GM18909 (cell line): ENCODE measurements around the gene CDC42BPA.

Source experiments
- ATAC-seq: cut with Tn5 transposase; IDR thresholded peaks from one replicate; pipeline ENCODE4 v1.9.1; 2021; ENCODE audit warnings: mild to moderate bottlenecking; ENCODE audit not compliant: unreplicated experiment, poor library complexity

CDC42BPA gene

DNA sequence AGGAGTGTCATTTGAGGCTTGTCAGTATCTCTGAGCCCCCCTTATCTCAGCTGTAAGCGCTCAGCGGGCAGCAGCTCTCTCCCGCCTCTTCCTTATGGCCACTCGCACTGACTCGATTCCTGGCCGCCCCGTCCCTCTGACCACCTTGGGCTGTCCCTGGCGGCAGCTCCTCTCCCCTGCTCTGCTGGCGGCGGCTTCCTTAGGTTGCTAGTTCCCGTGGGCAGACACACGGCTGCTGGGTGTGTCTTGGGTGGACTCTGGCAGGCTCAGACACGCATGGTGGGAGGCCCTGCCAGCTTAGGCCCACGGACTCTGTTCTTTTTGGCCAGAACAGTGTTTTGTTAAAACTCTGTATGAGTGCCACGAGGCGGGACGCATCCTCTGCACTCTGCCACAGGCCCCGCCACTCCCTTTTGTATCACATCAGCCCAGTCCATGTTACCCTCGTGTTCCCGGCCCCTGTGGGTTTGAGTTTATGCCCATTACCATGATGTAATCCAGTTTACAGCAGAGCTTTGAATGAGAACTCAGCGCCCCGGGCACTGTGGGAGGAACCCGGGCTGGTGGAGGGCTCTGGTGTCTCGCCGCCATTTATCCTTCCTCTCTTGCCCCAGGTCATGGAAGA is 332.3 kb downstream of the CDC42BPA start:
- ATAC-seq: no peak

- no peak for ATAC-seq
Observed at GRCh38 chr1:226985239-226985838, 333.0 kb downstream of the CDC42BPA start.

- no peak for ATAC-seq
Observed at GRCh38 chr1:226984521-226985238, 333.6 kb downstream of the CDC42BPA start.

DNA sequence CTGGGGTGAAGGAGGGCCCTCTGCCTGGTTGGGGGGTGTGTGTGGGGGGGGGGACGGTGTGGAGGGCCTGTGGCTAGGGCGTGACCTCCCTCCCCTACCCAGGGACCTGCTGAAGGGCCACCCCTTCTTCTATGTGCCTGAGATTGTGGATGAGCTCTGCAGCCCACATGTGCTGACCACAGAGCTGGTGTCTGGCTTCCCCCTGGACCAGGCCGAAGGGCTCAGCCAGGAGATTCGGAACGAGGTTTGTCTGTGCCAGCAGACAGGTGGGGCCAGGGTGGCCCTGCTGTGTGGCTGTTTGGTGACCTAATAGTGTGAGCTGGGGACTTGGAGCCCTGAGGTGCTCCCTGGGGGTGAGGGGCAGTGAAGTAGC is 334.3 kb downstream of the CDC42BPA start:
- ATAC-seq: no peak

- ATAC-seq: no peak
Observed at GRCh38 chr1:226983247-226983991, 334.9 kb downstream of the CDC42BPA start.

DNA sequence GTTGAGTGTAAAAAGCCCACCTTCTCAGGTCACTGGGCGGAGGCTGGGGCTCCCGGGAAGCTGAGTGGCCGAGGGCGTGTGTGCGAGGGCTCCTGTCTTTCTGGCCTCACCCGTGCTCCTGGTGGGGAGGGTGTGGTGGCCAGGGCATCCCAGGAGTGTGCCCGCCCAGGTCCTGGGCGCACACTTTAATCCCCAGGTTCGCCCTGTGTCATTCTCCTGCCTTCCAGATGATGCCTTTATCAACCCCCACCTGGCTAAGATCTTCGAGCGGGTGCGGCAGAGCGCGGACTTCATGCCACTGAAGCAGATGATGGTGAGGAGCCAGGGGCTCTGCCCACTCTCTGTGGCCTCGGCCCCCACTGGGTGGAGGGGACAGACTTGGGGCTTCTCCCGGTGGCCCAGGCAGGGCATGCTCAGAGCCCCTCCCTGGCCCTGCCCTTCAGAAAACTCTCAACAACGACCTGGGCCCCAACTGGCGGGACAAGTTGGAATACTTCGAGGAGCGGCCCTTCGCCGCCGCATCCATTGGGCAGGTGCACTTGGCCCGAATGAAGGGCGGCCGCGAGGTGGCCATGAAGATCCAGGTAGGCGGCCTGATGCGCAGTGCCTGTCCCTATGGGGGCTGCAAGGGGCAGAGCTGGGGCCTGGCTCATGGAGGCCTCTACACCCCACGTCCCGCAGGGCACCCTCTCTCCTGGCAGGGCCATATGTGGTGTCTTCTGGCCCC is 335.7 kb downstream of the CDC42BPA start:
- no peak for ATAC-seq

GRCh38 chr1:226981838-226982237 is 336.5 kb downstream of the CDC42BPA start:
- no peak for ATAC-seq

DNA sequence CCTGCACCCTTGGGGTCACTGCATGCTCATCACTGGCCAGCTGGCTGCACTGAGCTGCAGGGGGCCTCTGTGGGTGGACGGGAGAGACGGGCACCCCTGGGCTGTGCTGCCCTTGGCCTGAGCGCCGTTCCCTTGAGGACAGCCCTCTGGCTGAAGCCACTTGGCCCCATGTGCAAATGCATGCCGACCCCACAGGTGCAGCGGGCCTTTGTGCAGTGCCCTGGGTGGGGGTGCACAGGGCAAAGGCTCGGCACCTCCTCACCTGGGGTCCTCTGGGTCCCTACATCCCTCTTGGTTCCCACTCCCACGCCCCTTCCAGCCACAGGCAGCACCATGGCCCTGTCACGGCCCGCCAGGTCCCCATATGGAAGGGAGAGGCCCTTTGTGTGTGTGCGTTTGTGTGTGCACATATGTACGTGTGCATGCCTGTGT is 336.9 kb downstream of the CDC42BPA start:
- ATAC-seq: no peak

DNA sequence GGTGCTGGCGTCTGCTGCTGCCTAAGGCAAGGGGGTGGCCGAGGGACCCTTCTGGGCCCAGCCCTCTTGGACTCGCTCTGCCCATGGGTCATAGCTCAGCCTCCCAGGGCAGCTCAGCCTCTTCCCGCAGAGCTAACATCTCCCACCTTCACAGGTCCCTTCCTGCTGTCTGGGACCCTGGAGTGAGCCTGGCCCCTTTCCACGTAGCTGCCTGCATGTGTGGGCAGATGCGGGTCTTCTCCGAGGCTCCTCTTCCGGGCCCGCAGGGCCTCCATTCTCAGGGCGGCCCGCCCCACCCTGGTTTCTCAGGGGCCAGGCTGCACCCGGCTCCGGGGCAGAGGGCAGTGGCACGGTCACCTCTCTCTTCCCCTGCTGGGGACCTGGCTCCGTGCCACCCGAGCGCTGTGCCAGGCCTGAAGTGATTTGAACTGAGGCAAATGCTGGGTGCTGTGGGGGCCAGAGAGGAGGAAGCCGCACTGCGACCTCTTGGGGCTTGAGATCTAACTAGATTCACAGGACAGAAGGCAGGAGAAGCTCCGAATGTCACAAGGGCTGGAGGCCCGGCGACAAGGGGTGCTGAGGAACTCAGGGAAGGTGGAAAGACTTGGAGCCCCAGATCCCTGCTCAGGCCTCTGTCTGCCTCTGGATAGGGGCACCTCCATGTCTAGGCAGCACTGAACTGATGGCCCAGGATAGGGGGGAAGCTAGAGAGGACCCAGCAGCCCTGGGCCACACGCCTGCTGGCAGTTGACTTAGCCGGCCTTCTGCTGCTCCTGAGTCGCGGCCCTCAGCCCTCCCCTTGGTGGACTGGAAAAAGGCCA is 337.5 kb downstream of the CDC42BPA start:
- no peak for ATAC-seq

DNA sequence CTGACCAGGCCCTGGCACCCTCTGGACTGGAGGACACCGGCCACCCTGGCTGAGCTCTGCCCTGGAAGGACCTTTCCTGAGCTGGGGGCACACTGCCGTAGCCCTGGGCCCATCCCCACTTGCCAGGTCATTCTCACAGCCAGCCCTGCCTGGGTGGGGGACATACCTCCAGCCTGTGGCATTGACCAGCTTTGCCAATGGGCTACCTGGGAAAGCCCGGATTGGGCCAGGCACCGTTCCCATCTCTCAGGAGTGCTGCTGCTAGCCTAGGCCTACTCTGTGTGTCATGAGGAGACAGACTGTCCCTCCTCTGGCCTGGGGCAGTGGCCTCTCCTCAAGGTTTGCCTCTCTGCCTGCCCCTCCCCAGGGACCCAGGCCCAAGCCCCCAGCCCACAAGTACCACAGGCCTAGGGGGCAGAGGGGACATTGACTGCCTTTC is 338.2 kb downstream of the CDC42BPA start:
- no peak for ATAC-seq

GRCh38 chr1:226979517-226980121 is 338.7 kb downstream of the CDC42BPA start:
- ATAC-seq: no peak

DNA sequence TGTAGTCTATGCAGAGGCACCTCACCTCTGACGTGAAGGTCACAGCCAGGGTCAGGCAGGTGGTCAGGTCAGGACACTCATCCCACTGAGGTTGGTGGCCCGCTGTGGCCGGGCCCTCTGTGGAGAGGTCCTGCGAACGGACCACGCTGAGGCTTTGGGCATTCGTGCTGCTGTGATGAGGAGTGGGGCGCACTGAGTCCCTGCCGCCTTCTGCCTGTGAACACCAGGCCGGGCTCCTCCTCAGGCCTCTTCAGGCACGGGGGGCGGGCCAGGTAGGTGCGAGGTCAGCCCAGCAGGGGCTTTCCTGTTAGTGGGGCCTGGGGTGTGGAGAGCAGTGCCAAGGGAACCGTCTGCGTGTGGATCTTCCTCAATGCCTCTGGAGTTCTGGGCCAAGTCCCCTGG is 339.2 kb downstream of the CDC42BPA start:
- no peak for ATAC-seq

DNA sequence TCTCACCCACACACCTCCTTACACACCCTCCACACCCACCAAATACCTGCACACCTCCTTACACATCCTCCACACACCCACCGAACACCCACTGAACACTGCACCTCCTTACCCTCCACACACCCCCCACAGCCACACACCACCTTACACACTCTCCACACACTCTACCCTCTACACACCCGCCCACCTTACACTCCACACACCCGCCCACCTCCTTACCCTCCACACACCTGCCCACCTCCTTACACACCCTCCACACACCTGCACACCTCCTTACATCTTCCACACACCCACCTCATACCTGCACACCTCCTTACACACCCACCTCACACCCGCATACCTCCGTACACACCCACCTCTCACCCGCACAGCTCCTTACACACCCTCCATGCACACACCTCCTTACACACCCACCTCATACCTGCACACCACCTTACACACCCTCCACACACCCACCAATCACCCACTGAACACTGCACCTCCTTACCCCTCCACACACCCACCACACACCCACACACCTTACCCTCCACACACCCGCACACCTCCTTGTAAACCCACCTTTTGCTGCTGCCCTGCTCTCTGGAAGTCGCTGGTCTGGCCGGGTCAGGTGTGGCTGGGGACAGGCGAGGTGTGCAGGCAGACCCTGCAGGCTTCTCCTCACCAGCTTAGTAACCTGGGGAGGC is 339.7 kb downstream of the CDC42BPA start:
- no peak for ATAC-seq

- no peak for ATAC-seq
Observed at GRCh38 chr1:226977643-226978431, 340.5 kb downstream of the CDC42BPA start.

- ATAC-seq: no peak
Observed at GRCh38 chr1:226976978-226977642, 341.2 kb downstream of the CDC42BPA start.

- no peak for ATAC-seq
Observed at GRCh38 chr1:226976276-226976977, 341.9 kb downstream of the CDC42BPA start.
